IMR-90 (cell line): ENCODE data around the gene EIF2B2. TPM values are rescaled to one million over a fixed set of nuclear protein-coding genes. Genes with fewer than 3 reads are reported as not detected.

ENCODE experiments used
- ATAC-seq: fragments of 200-7000 bp; cut with Tn5 transposase; 2 replicates; pipeline ENCODE4 v1.9.1; 2020; ENCODE audit warnings: low read depth, mild to moderate bottlenecking, moderate library complexity
- BruUV-seq: library from RNA; stranded (reverse); fragments of 400-500 nt; replicated peaks from 2 replicates; lab custom pipeline; 2021; lab: Mats Ljungman, UMichigan
- CTCF ChIA-PET: fragments of 300-600 bp; formaldehyde crosslinking; extraction: SDS; loops from one replicate; lab custom pipeline; 2021; ENCODE audit warnings: antibody characterized with exemption; lab: Yijun Ruan, JAX
- POLR2A ChIA-PET: fragments of 300-600 bp; sonication (Branson Sonifier 250); formaldehyde crosslinking; loops from one replicate; lab custom pipeline; 2022; ENCODE audit warnings: antibody characterized with exemption; ENCODE audit not compliant: unreplicated experiment; lab: Charles Lee
- DNase-seq: peaks from one replicate; pipeline ENCODE4 v3.0.0; 2013
- H2AFZ ChIP-seq: replicated peaks from 2 replicates; pipeline ENCODE3; 2013; ENCODE audit warnings: low read length, mild to moderate bottlenecking; ENCODE audit not compliant: poor library complexity
- H2AK5ac ChIP-seq: 2 replicates; pipeline ENCODE4 v1.6.1; 2013; ENCODE audit warnings: low read depth, low read length, inconsistent platforms
- H2AK9ac ChIP-seq: replicated peaks from 2 replicates; pipeline ENCODE3; 2013; ENCODE audit warnings: mild to moderate bottlenecking, low read depth, low read length, moderate library complexity; ENCODE audit not compliant: poor library complexity
- H2BK120ac ChIP-seq: 2 replicates; pipeline ENCODE4 v1.6.1; 2013; ENCODE audit warnings: low read depth, low read length, inconsistent platforms
- H2BK15ac ChIP-seq: 3 replicates; pipeline ENCODE4 v1.6.1; 2013; ENCODE audit warnings: low read depth, low read length, inconsistent platforms
- H2BK20ac ChIP-seq: 2 replicates; pipeline ENCODE4 v1.6.1; 2013; ENCODE audit warnings: low read depth, mild to moderate bottlenecking, inconsistent platforms, low read length, moderate library complexity
- H2BK5ac ChIP-seq: 2 replicates; pipeline ENCODE4 v1.6.1; 2013; ENCODE audit warnings: mild to moderate bottlenecking, low read depth, low read length, inconsistent platforms; ENCODE audit not compliant: poor library complexity, severe bottlenecking
- H3K14ac ChIP-seq: replicated peaks from 2 replicates; pipeline ENCODE4 v1.6.1; 2013; ENCODE audit warnings: low read depth, low read length, inconsistent platforms
- H3K18ac ChIP-seq: 2 replicates; pipeline ENCODE4 v1.6.1; 2013; ENCODE audit warnings: low read depth, low read length, control low read depth
- H3K23ac ChIP-seq: 2 replicates; pipeline ENCODE4 v1.6.1; 2013; ENCODE audit warnings: low read depth, low read length, inconsistent platforms
- H3K27ac ChIP-seq: 2 replicates; pipeline ENCODE4 v1.5.1; 2013; ENCODE audit warnings: mild to moderate bottlenecking, control low read depth, low read length; ENCODE audit not compliant: insufficient read depth
- H3K27me3 ChIP-seq: 2 replicates; pipeline ENCODE4 v1.6.1; 2013; ENCODE audit warnings: low read length; ENCODE audit not compliant: control insufficient read depth, insufficient read depth
- H3K36me3 ChIP-seq: 2 replicates; pipeline ENCODE4 v1.6.1; 2013; ENCODE audit warnings: low read length, mixed read lengths; ENCODE audit not compliant: control insufficient read depth, insufficient read depth
- H3K4ac ChIP-seq: 2 replicates; pipeline ENCODE4 v1.6.1; 2013; ENCODE audit warnings: low read depth, low read length, inconsistent platforms
- H3K4me1 ChIP-seq: 2 replicates; pipeline ENCODE4 v1.6.1; 2013; ENCODE audit warnings: low read length, mixed read lengths; ENCODE audit not compliant: control insufficient read depth, insufficient read depth
- H3K4me2 ChIP-seq: 2 replicates; pipeline ENCODE4 v1.6.1; 2013; ENCODE audit warnings: low read depth, mild to moderate bottlenecking, control low read depth, low read length, moderate library complexity
- H3K4me3 ChIP-seq: 2 replicates; pipeline ENCODE4 v1.5.1; 2013; ENCODE audit warnings: low read depth, mild to moderate bottlenecking, control low read depth, low read length, moderate library complexity; ENCODE audit not compliant: insufficient read depth
- H3K56ac ChIP-seq: 2 replicates; pipeline ENCODE4 v1.6.1; 2013; ENCODE audit warnings: low read length, inconsistent platforms; ENCODE audit not compliant: insufficient read depth; ENCODE audit errors: extremely low read depth
- H3K79me1 ChIP-seq, 2 experiments: 2 replicates each; pipeline ENCODE4 v1.6.1; 2013; ENCODE audit warnings: low read length in 2 of 2, inconsistent platforms in 1 of 2, low read depth in 1 of 2
- H3K9ac ChIP-seq: 2 replicates; pipeline ENCODE4 v1.6.1; 2013; ENCODE audit warnings: low read depth, low read length, control low read depth
- H3K9me1 ChIP-seq: 2 replicates; pipeline ENCODE4 v1.6.1; 2013; ENCODE audit warnings: low read length, inconsistent platforms; ENCODE audit not compliant: insufficient read depth
- H3K9me3 ChIP-seq: 2 replicates; pipeline ENCODE4 v1.6.1; 2013; ENCODE audit warnings: low read length; ENCODE audit not compliant: control insufficient read depth, insufficient read depth
- H4K20me1 ChIP-seq: 2 replicates; pipeline ENCODE4 v1.6.1; 2013; ENCODE audit warnings: low read length, inconsistent platforms; ENCODE audit not compliant: insufficient read depth
- H4K5ac ChIP-seq: 2 replicates; pipeline ENCODE4 v1.6.1; 2013; ENCODE audit warnings: mild to moderate bottlenecking, low read depth, low read length, control low read depth
- H4K8ac ChIP-seq, 2 experiments: 2 replicates each; pipeline ENCODE4 v1.6.1; 2013; ENCODE audit warnings: low read depth in 2 of 2, low read length in 2 of 2, control low read depth in 1 of 2, inconsistent platforms in 1 of 2
- H4K91ac ChIP-seq: 2 replicates; pipeline ENCODE4 v1.6.1; 2013; ENCODE audit warnings: low read depth, low read length, inconsistent platforms; ENCODE audit not compliant: insufficient read depth
- BHLHE40 ChIP-seq: fragments of 150-350 bp; IDR thresholded peaks from 2 replicates; pipeline ENCODE4 v1.6.1; 2016; ENCODE audit warnings: mild to moderate bottlenecking, low read depth, low read length
- CHD1 ChIP-seq: IDR thresholded peaks from 2 replicates; pipeline ENCODE4 v1.6.1; 2012; ENCODE audit warnings: low read depth, low read length, improper control_type of control experiment
- FOS ChIP-seq: fragments of 150-350 bp; IDR thresholded peaks from 2 replicates; pipeline ENCODE4 v1.6.1; 2016; ENCODE audit warnings: low read depth, low read length
- MAFK ChIP-seq: IDR thresholded peaks from 2 replicates; pipeline ENCODE4 v1.6.1; 2012; ENCODE audit warnings: low read depth, low read length, improper control_type of control experiment
- MXI1 ChIP-seq: IDR thresholded peaks from 2 replicates; pipeline ENCODE4 v1.6.1; 2012; ENCODE audit warnings: low read depth, mild to moderate bottlenecking, low read length, moderate library complexity, borderline replicate concordance
- NFE2L2 ChIP-seq: fragments of 150-350 bp; IDR thresholded peaks from 2 replicates; pipeline ENCODE4 v1.6.1; 2016; ENCODE audit warnings: low read depth, mild to moderate bottlenecking, low read length
- POLR2A ChIP-seq: IDR thresholded peaks from 2 replicates; pipeline ENCODE4 v1.6.1; 2012; ENCODE audit warnings: mild to moderate bottlenecking, low read depth, low read length
- RAD21 ChIP-seq: IDR thresholded peaks from 2 replicates; pipeline ENCODE4 v1.6.1; 2012; ENCODE audit warnings: low read length, improper control_type of control experiment
- RCOR1 ChIP-seq: IDR thresholded peaks from 2 replicates; pipeline ENCODE4 v1.6.1; 2012; ENCODE audit warnings: mild to moderate bottlenecking, low read length, improper control_type of control experiment; ENCODE audit not compliant: insufficient replicate concordance
- RFX5 ChIP-seq: IDR thresholded peaks from 2 replicates; pipeline ENCODE4 v1.8.0; 2012; ENCODE audit warnings: low read depth, mild to moderate bottlenecking, low read length, moderate library complexity
- SMC3 ChIP-seq: fragments of 150-350 bp; IDR thresholded peaks from 2 replicates; pipeline ENCODE4 v1.6.1; 2016; ENCODE audit warnings: low read depth, mild to moderate bottlenecking, antibody characterized with exemption, low read length, moderate library complexity
- WGBS, 2 experiments: methylation state at CpG; one replicate each; pipeline versions ENCODE4 v1.1.5 to v1.1.7; 2013; ENCODE audit warnings: missing lambda C conversion rate in 2 of 2; ENCODE audit not compliant: insufficient read length in 1 of 2; ENCODE audit errors: extremely low coverage in 2 of 2; 5-methylcytosine and 5-hydroxymethylcytosine counted together
- dilution Hi-C: fragments of 300-500 bp; cut with HindIII; formaldehyde crosslinking; loops from one replicate; pipeline ENCODE4 v1.14.3; 2018; ENCODE audit warnings: low sequenced_read_pairs; ENCODE audit not compliant: unreplicated experiment
- in situ Hi-C: fragments of 300-500 bp; cut with MboI; formaldehyde crosslinking; loops from 3 replicates; pipeline ENCODE4 v1.14.3; 2019; ENCODE audit warnings: low sequenced_read_pairs, inconsistent platforms, mixed read lengths
- intact Hi-C: fragments of 100-400 bp; cut with micrococcal nuclease; formaldehyde crosslinking; loops from 2 replicates; pipeline ENCODE4 v1.10.0; 2022
- polyA plus RNA-seq, 3 experiments: library from polyadenylated mRNA; depleted of rRNA; stranded (reverse); fragments of >200 nt; gene quantifications; 2 replicates each; pipeline ENCODE4 v1.2.3, GENCODE V29; 2012; ENCODE audit warnings: low replicate concordance in 1 of 3
- total RNA-seq: library from RNA; depleted of rRNA; stranded (reverse); fragments of >200 nt; gene quantifications from 2 replicates; pipeline ENCODE4 v1.2.3, GENCODE V29; 2012
- TF ChIP-seq, protein P1 (sequence below): fragments of 150-350 bp; IDR thresholded peaks from 2 replicates; pipeline ENCODE4 v1.6.1; 2016; ENCODE audit warnings: low read depth, mild to moderate bottlenecking, low read length, moderate library complexity, borderline replicate concordance

The EIF2B2 gene
- total and polyA plus RNA-seq, 2 of the 4 experiments (the other 2 are of a cell fraction): 63.6 to 70.1 TPM

DNA sequence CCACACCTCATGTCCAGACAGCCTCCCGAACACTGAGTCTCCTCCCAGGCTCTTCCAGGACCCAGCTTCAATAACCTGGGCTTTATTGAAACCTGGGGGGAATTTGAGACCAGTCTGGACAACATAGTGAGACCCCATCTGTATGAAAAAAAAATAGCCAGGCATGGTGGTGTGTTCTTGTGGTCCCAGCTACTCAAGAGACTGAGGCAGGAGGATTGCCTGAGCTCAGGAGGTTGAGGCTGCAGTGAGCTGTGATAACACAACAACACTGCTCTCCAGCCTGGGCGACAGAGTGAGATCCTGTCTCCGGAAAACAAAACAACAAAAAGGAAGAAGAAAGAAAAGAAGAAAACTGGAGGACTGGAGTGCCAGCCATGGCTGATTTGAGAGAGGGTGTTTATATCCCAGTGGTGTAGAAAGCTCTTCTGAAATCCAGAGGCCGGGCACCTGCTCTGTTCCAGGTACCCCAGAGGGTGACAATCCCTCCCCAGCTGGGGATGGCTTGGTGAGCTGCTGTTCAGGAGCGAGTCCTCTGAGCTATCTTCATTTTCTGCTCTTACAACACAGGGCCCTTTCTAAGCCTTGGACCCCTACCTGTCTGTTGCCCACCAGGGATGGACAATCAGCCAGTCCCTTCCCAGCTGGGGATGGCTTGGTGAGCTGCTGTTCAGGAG is 41.3 kb upstream of the EIF2B2 start:
- in situ Hi-C loops (no loop called here), dilution Hi-C loops (no loop called here), intact Hi-C loops (no loop called here)
- no peak overlapping the region for H2BK20ac ChIP-seq
- no peak overlapping the region for H4K5ac ChIP-seq
- no peak overlapping the region for H3K18ac ChIP-seq
- no CpG with 5 or more reads among the region's 5 CpGs for WGBS, 2 experiments
- H2AK5ac ChIP-seq: no peak overlapping the region
- H2BK15ac ChIP-seq: no peak overlapping the region
- no peaks in the 10 kb centered on the region for H3K4me1 ChIP-seq
- ChIA-PET POLR2A (no interaction called here), CTCF (interaction anchor here (0.6 kb wide), 1 partner anchor 83 kb away, joined by 3 read pairs; no protein-coding TSS in a partner anchor)
- H3K36me3 ChIP-seq: no peaks in the 10 kb centered on the region
- H3K4me3 ChIP-seq: no peak overlapping the region
- H2BK120ac ChIP-seq: no peak overlapping the region
- peaks cover 19% of the 10 kb centered on the region for H3K27me3 ChIP-seq
- H3K9ac ChIP-seq: no peak overlapping the region
- no peak overlapping the region for H2AK9ac ChIP-seq
- ATAC-seq (no peak), DNase-seq (no peak)
- no peak overlapping the region for H4K8ac ChIP-seq
- TF ChIP-seq RAD21 (no peak), FOS (no peak), BHLHE40 (no peak), NFE2L2 (no peak), MXI1 (no peak), RFX5 (no peak), SMC3 (no peak), RCOR1 (no peak), CHD1 (no peak), POLR2A (no peak), MAFK (no peak)
- TF ChIP-seq, protein P1, sequence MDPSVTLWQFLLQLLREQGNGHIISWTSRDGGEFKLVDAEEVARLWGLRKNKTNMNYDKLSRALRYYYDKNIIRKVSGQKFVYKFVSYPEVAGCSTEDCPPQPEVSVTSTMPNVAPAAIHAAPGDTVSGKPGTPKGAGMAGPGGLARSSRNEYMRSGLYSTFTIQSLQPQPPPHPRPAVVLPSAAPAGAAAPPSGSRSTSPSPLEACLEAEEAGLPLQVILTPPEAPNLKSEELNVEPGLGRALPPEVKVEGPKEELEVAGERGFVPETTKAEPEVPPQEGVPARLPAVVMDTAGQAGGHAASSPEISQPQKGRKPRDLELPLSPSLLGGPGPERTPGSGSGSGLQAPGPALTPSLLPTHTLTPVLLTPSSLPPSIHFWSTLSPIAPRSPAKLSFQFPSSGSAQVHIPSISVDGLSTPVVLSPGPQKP: no peak
- no peaks in the 10 kb centered on the region for H4K20me1 ChIP-seq
- H3K79me1 ChIP-seq: no peaks in the 10 kb centered on the region
- H3K4me2 ChIP-seq: no peak overlapping the region
- H3K27ac ChIP-seq: no peak overlapping the region
- no peaks in the 10 kb centered on the region for H3K9me3 ChIP-seq
- no peak overlapping the region for H2BK5ac ChIP-seq
- BruUV-seq: no TSS peak
- no peak overlapping the region for H4K91ac ChIP-seq
- no peak overlapping the region for H3K23ac ChIP-seq
- no peak overlapping the region for H3K56ac ChIP-seq
- H3K9me1 ChIP-seq: peaks cover 3% of the 10 kb centered on the region; the same call in 1 of the 2 replicates
- H3K14ac ChIP-seq: no peak overlapping the region
- H2AFZ ChIP-seq: no peak overlapping the region
- H3K4ac ChIP-seq: no peak overlapping the region
